ENCODE data around the gene HES4.
A peak's percentile ranks its signal among the peaks of the same experiment; 100 is the strongest.
"Not testable (repeated sequence)": the region's sequence is repeated elsewhere in the genome, so short reads cannot be mapped to it uniquely, and the experiment has no call there.

HES4 gene

GRCh38 chr1:1032424-1032823 is 32.5 kb upstream of the HES4 start:
- H2AFZ ChIP-seq (ENCODE audit: low read length): no peak overlapping the region
- H3K79me2 ChIP-seq (ENCODE audit: insufficient read depth, low read length): no peaks in the 10 kb centered on the region
- peak overlapping the region; percentile 56 for H3K4me3 ChIP-seq (ENCODE audit: low read depth, low read length, poor library complexity, severe bottlenecking)
- no peaks in the 10 kb centered on the region for H4K20me1 ChIP-seq (ENCODE audit: insufficient read depth, low read length)
- peaks cover 6% of the 10 kb centered on the region for H3K4me1 ChIP-seq (ENCODE audit: insufficient read depth, low read length, severe bottlenecking)
- H3F3A ChIP-seq (ENCODE audit: insufficient read depth, low read length): no peaks in the 10 kb centered on the region
- no peaks in the 10 kb centered on the region for H3K36me3 ChIP-seq (ENCODE audit: insufficient read depth, low read length)
- no peaks in the 10 kb centered on the region for H3K9me2 ChIP-seq (ENCODE audit: low read depth, low read length)
- H3K27ac ChIP-seq (ENCODE audit: low read depth, low read length, poor library complexity, severe bottlenecking): no peak overlapping the region
- H3K27me3 ChIP-seq (ENCODE audit: insufficient read depth, low read length): peaks cover 17% of the 10 kb centered on the region
- TF ChIP-seq CTCF (IDR thresholded peaks at IDR 0.05; ENCODE audit: low read length) (no peak), EZH2 (IDR thresholded peaks at IDR 0.05; ENCODE audit: borderline replicate concordance, low read length) (no peak)
- no peak overlapping the region; the same call in 1 of the 2 replicates for H3K9ac ChIP-seq (ENCODE audit: low read length)
- no peaks in the 10 kb centered on the region for H3K9me3 ChIP-seq (ENCODE audit: low read length)
- peak overlapping the region; percentile 76 for H3K4me2 ChIP-seq (ENCODE audit: low read length)

GRCh38 chr1:1031659-1032235 is 31.9 kb upstream of the HES4 start:
- Histone ChIP-seq H3K4me3 (ENCODE audit: low read depth, low read length, poor library complexity, severe bottlenecking) (no peak overlapping the region), H3K9me3 (ENCODE audit: low read length) (no peaks in the 10 kb centered on the region), H3K27me3 (ENCODE audit: insufficient read depth, low read length) (peaks cover 17% of the 10 kb centered on the region), H3K9me2 (ENCODE audit: low read depth, low read length) (no peaks in the 10 kb centered on the region), H2AFZ (ENCODE audit: low read length) (no peak overlapping the region), H3K9ac (ENCODE audit: low read length) (no peak overlapping the region), H3K36me3 (ENCODE audit: insufficient read depth, low read length) (no peaks in the 10 kb centered on the region), H3K4me2 (ENCODE audit: low read length) (no peak overlapping the region), H3K27ac (ENCODE audit: low read depth, low read length, poor library complexity, severe bottlenecking) (no peak overlapping the region), H3K79me2 (ENCODE audit: insufficient read depth, low read length) (no peaks in the 10 kb centered on the region), H3K4me1 (ENCODE audit: insufficient read depth, low read length, severe bottlenecking) (peaks cover 6% of the 10 kb centered on the region), H3F3A (ENCODE audit: insufficient read depth, low read length) (no peaks in the 10 kb centered on the region), H4K20me1 (ENCODE audit: insufficient read depth, low read length) (no peaks in the 10 kb centered on the region)
- TF ChIP-seq CTCF (IDR thresholded peaks at IDR 0.05; ENCODE audit: low read length): no peak

- H3K27me3 ChIP-seq (ENCODE audit: insufficient read depth, low read length): peaks cover 14% of the 10 kb centered on the region
- H3K36me3 ChIP-seq (ENCODE audit: insufficient read depth, low read length); H3K9me2 ChIP-seq (ENCODE audit: low read depth, low read length); H3K4me2 ChIP-seq (ENCODE audit: low read length); H3K9me3 ChIP-seq (ENCODE audit: low read length); H3K27ac ChIP-seq (ENCODE audit: low read depth, low read length, poor library complexity, severe bottlenecking); H3F3A ChIP-seq (ENCODE audit: insufficient read depth, low read length); H4K20me1 ChIP-seq (ENCODE audit: insufficient read depth, low read length); H3K79me2 ChIP-seq (ENCODE audit: insufficient read depth, low read length); H3K9ac ChIP-seq (ENCODE audit: low read length); H3K4me1 ChIP-seq (ENCODE audit: insufficient read depth, low read length, severe bottlenecking); H2AFZ ChIP-seq (ENCODE audit: low read length); H3K4me3 ChIP-seq (ENCODE audit: low read depth, low read length, poor library complexity, severe bottlenecking): not testable (repeated sequence)
Observed at GRCh38 chr1:1030867-1031658, 31.2 kb upstream of the HES4 start.

- no peak for TF ChIP-seq CTCF (IDR thresholded peaks at IDR 0.05; ENCODE audit: low read length)
- no peak for TF ChIP-seq EZH2 (IDR thresholded peaks at IDR 0.05; ENCODE audit: borderline replicate concordance, low read length)
- Histone ChIP-seq H3F3A (ENCODE audit: insufficient read depth, low read length) (no peaks in the 10 kb centered on the region), H2AFZ (ENCODE audit: low read length) (no peak overlapping the region), H3K9me3 (ENCODE audit: low read length) (no peaks in the 10 kb centered on the region), H3K27me3 (ENCODE audit: insufficient read depth, low read length) (peaks cover 14% of the 10 kb centered on the region), H3K4me2 (ENCODE audit: low read length) (no peak overlapping the region), H3K4me1 (ENCODE audit: insufficient read depth, low read length, severe bottlenecking) (peaks cover 5% of the 10 kb centered on the region), H3K9me2 (ENCODE audit: low read depth, low read length) (no peaks in the 10 kb centered on the region), H3K9ac (ENCODE audit: low read length) (no peak overlapping the region), H3K27ac (ENCODE audit: low read depth, low read length, poor library complexity, severe bottlenecking) (no peak overlapping the region), H3K36me3 (ENCODE audit: insufficient read depth, low read length) (no peaks in the 10 kb centered on the region), H3K4me3 (ENCODE audit: low read depth, low read length, poor library complexity, severe bottlenecking) (no peak overlapping the region), H4K20me1 (ENCODE audit: insufficient read depth, low read length) (no peaks in the 10 kb centered on the region), H3K79me2 (ENCODE audit: insufficient read depth, low read length) (no peaks in the 10 kb centered on the region)
Observed at GRCh38 chr1:1027791-1028190, 27.9 kb upstream of the HES4 start.

Data from OCI-LY1 (cell line).